ENCODE data around the gene C22orf23. TPM values are rescaled to one million over a fixed set of nuclear protein-coding genes. Genes with fewer than 3 reads are reported as not detected.

C22orf23 gene
- total and polyA plus RNA-seq, 9 donors: 0.28 to 2.6 (median 0.77) TPM

DNA sequence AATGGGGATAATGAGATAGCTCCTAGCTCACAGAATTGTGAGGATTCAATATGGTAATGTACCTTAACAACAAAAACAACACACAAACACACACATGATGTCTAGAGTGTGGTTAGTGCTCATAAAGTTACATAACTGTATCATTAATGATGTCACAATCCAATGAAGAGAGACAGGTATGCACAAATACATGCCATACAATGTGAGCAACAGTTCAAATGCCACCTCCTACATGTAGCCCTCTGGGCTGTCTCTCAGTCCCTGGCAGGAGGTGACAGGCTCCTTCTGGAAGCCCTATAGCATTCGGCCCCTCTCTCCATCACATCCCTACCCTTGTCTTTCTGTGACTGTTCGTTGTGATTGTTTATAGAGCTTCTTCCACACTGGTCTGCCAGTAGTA, 55.6 kb downstream of the C22orf23 start:
- H3K4me3 ChIP-seq: no peak overlapping the region
- H3K27ac ChIP-seq: no peak overlapping the region
- no peaks in the 10 kb centered on the region for H3K27me3 ChIP-seq
- no peaks in the 10 kb centered on the region for H3K36me3 ChIP-seq
- TF ChIP-seq POLR2A (IDR thresholded peaks at IDR 0.05) (no peak), EP300 (IDR thresholded peaks at IDR 0.05) (no peak)
- TF ChIP-seq, protein P1, sequence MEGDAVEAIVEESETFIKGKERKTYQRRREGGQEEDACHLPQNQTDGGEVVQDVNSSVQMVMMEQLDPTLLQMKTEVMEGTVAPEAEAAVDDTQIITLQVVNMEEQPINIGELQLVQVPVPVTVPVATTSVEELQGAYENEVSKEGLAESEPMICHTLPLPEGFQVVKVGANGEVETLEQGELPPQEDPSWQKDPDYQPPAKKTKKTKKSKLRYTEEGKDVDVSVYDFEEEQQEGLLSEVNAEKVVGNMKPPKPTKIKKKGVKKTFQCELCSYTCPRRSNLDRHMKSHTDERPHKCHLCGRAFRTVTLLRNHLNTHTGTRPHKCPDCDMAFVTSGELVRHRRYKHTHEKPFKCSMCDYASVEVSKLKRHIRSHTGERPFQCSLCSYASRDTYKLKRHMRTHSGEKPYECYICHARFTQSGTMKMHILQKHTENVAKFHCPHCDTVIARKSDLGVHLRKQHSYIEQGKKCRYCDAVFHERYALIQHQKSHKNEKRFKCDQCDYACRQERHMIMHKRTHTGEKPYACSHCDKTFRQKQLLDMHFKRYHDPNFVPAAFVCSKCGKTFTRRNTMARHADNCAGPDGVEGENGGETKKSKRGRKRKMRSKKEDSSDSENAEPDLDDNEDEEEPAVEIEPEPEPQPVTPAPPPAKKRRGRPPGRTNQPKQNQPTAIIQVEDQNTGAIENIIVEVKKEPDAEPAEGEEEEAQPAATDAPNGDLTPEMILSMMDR (IDR thresholded peaks at IDR 0.05): no peak
- DNase-seq: no peak
- intact Hi-C loops (cut with DNase I): loop anchor here in 1 of 4 donors (5.0 kb wide), 1 partner anchor 34 kb away; no protein-coding TSS in a partner anchor
- no peaks in the 10 kb centered on the region for H3K9me3 ChIP-seq
- H3K4me1 ChIP-seq (ENCODE audit: insufficient read depth): peaks cover 12% of the 10 kb centered on the region
- WGBS, 3 donors: 90 to 92% (median 91%) methylated on average over 2 of the region's 2 CpGs

DNA sequence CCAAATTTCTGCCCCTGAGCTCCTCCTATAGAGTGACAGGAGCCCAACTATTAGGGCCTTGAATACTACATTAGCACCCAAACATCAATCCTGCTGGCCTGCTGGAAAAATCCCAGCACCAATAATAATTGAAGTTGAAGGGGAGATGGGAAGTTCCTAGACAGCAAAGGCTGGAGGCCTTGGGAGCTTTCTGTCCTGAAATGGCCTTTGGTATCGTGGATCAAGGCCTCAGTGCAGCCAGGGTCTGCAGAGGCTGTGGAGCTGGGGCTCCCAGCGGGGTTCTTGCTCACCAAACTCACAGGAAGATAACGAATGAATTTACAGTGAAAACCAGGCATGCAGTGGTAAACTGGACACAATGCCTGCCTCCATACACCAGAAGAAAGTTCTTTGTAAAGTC, 56.5 kb downstream of the C22orf23 start:
- DNase-seq: no peak
- intact Hi-C loops (cut with DNase I): loop anchor here in 1 of 4 donors (5.0 kb wide), 1 partner anchor 35 kb away; no protein-coding TSS in a partner anchor
- 12 to 46% (median 22%) methylated on average over 3 of the region's 3 CpGs for WGBS, 3 donors

DNA sequence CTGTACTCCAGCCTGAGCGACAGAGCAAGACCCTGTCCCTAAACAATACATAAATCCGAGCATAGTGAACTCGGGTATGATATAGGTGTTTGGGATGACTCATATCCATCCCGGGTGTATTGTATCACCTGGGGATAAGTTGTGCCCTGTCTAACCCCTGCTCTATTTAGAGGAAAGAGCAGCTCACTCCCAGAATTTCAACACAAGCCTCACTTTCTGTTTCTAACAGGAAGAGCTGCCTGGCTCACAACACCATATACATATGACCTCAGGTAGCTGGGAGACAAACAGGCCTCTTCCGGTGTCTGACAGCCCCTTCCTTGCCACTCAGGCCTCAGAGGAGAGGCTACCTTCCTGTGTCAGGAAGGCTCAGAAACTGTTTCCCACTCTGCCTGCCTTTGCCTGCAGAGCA, 57.2 kb downstream of the C22orf23 start:
- peaks cover 16% of the 10 kb centered on the region for H3K4me1 ChIP-seq (ENCODE audit: insufficient read depth)
- H3K27me3 ChIP-seq: no peaks in the 10 kb centered on the region
- no peaks in the 10 kb centered on the region for H3K9me3 ChIP-seq
- no peaks in the 10 kb centered on the region for H3K36me3 ChIP-seq
- no peak for DNase-seq
- 42 to 70% (median 53%) methylated on average over 5 of the region's 5 CpGs for WGBS, 3 donors
- H3K27ac ChIP-seq: no peak overlapping the region
- intact Hi-C loops (cut with DNase I): loop anchor here in 1 of 4 donors (5.0 kb wide), 1 partner anchor 36 kb away; no protein-coding TSS in a partner anchor
- TF ChIP-seq, protein P1 (IDR thresholded peaks at IDR 0.05): no peak
- TF ChIP-seq EP300 (IDR thresholded peaks at IDR 0.05): no peak
- no peak for TF ChIP-seq POLR2A (IDR thresholded peaks at IDR 0.05)
- no peak overlapping the region for H3K4me3 ChIP-seq

More for the DNA sequence above, 56.5 kb downstream of the C22orf23 start:
- Histone ChIP-seq H3K27me3 (no peaks in the 10 kb centered on the region), H3K27ac (no peak overlapping the region), H3K4me3 (no peak overlapping the region), H3K9me3 (no peaks in the 10 kb centered on the region), H3K4me1 (ENCODE audit: insufficient read depth) (peaks cover 16% of the 10 kb centered on the region), H3K36me3 (no peaks in the 10 kb centered on the region)
- TF ChIP-seq EP300 (IDR thresholded peaks at IDR 0.05): no peak
- TF ChIP-seq, protein P1 (IDR thresholded peaks at IDR 0.05): no peak
- TF ChIP-seq POLR2A (IDR thresholded peaks at IDR 0.05): no peak

DNA sequence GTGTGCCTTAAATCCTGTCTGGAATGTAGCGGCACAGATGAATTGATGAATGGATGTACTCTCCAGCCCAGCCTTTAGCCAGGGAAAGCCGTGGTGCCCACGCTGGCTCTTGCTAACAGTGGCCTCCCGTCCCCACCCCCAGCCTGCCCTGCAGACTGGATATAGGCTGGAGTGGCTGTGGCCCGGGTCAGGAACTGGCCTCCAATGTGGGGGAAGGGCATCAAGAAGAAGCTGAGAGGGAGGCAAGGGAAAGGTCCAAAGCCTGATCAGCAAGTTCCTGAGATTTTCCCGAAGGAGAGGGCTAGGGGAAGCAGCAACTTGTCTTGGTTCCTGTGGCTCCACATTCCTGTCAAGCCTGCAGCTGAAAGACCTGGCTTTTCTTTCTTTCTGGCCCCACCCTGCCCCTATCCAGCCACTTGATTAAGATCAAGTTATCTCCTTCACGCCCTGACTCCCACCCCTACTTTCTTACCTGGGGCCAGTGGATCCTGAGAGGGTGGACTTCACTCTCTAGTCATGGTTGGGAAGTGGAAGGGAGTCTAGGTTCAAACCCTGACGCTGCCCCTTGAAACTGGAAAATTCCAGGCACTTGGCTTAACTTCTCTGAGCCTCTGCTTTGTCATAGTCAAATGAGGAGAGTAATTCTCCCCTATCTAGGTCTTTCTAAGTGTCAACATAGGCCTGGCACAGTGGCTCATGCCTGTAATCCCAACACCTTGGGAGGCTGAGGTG, 58.3 kb downstream of the C22orf23 start:
- H3K27ac ChIP-seq: no peak overlapping the region
- WGBS, 3 donors: 62 to 70% (median 67%) methylated on average over 8 of the region's 8 CpGs
- peaks cover 16% of the 10 kb centered on the region for H3K4me1 ChIP-seq (ENCODE audit: insufficient read depth)
- H3K9me3 ChIP-seq: no peaks in the 10 kb centered on the region
- no peaks in the 10 kb centered on the region for H3K36me3 ChIP-seq
- TF ChIP-seq EP300 (IDR thresholded peaks at IDR 0.05) (no peak), POLR2A (IDR thresholded peaks at IDR 0.05) (no peak)
- TF ChIP-seq, protein P1 (IDR thresholded peaks at IDR 0.05): no peak
- no peak for DNase-seq
- no peak overlapping the region for H3K4me3 ChIP-seq
- H3K27me3 ChIP-seq: no peaks in the 10 kb centered on the region
- intact Hi-C loops (cut with DNase I): loop anchor here in 2 of 4 donors (5.0 kb wide), 1 partner anchor 37 kb away; no protein-coding TSS in a partner anchor

Measured in ovary (tissue), 9 donors.